GM23338 (cell line): ENCODE measurements around the gene RNF7. TPM values are rescaled to one million over a fixed set of nuclear protein-coding genes. Genes with fewer than 3 reads are reported as not detected.

Experiments
- CREB1 ChIP-seq: fragments of 250-450 bp; sonication (Bioruptor Pico); IDR thresholded peaks from 2 replicates; pipeline ENCODE4 v1.5.0; 2020; ENCODE audit warnings: low read depth, mild to moderate bottlenecking, moderate library complexity
- NANOG ChIP-seq: IDR thresholded peaks from 2 replicates; pipeline ENCODE4 v1.6.1; 2016; ENCODE audit warnings: antibody characterized with exemption, borderline replicate concordance
- ZNF114 ChIP-seq: fragments of 250-450 bp; sonication (Bioruptor Pico); IDR thresholded peaks from 2 replicates; pipeline ENCODE4 v1.5.0; 2020; ENCODE audit warnings: mild to moderate bottlenecking, moderate library complexity
- polyA plus RNA-seq: library from polyadenylated mRNA; unstranded; fragments of >200 nt; fragmentation: Nextera tagmentation; extraction: Ambion mirVana; gene quantifications from 2 replicates; pipeline ENCODE4 v1.2.1, GENCODE V29; 2016
- total RNA-seq: library from RNA; depleted of rRNA; stranded (reverse); fragments of >200 nt; shearing (Covaris generic); gene quantifications from 2 replicates; pipeline ENCODE4 v1.2.3, GENCODE V29; 2014
- TF ChIP-seq, protein P1 (sequence below): fragments of 250-450 bp; sonication (Bioruptor Pico); IDR thresholded peaks from 2 replicates; pipeline ENCODE4 v1.5.0; 2020; ENCODE audit warnings: mild to moderate bottlenecking, moderate library complexity
- TF ChIP-seq, protein P2 (sequence below), 2 experiments: fragments of 200-600 bp in 1 of 2; sonication (generic) in 1 of 2; conservative IDR thresholded peaks; 2 replicates each; pipeline versions ENCODE4 v1.5.1 to v1.6.1; 2016 to 2017; ENCODE audit warnings: antibody characterized with exemption in 2 of 2, low read depth in 2 of 2, mild to moderate bottlenecking in 2 of 2, moderate library complexity in 1 of 2
- TF ChIP-seq, protein P3 (sequence below): IDR thresholded peaks from 2 replicates; pipeline ENCODE4 v1.6.1; 2016; ENCODE audit warnings: antibody characterized with exemption

RNF7 gene
- total and polyA plus RNA-seq, 2 experiments from 2014 or later, result 156 to 254 TPM

DNA sequence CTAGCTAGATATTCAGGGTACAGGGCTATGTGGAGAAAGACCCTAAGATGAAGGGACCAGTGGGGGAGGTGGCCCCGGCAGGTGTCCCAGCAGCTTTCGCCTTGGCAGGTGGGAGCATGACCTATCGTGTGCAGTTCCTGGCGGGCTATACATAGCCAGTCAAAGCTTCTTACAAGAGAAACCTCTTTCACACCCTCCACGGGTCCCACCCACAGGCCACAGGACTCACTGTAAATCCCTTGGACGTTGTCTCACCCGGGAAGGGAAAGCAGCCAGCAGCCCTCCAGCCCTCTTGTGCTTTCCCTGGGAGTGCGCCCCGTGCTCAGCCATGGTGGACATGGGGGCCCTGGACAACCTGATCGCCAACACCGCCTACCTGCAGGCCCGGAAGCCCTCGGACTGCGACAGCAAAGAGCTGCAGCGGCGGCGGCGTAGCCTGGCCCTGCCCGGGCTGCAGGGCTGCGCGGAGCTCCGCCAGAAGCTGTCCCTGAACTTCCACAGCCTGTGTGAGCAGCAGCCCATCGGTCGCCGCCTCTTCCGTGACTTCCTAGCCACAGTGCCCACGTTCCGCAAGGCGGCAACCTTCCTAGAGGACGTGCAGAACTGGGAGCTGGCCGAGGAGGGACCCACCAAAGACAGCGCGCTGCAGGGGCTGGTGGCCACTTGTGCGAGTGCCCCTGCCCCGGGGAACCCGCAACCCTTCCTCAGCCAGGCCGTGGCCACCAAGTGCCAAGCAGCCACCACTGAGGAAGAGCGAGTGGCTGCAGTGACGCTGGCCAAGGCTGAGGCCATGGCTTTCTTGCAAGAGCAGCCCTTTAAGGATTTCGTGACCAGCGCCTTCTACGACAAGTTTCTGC, 40.1 kb downstream of the RNF7 start (continued):
- TF ChIP-seq, protein P1, sequence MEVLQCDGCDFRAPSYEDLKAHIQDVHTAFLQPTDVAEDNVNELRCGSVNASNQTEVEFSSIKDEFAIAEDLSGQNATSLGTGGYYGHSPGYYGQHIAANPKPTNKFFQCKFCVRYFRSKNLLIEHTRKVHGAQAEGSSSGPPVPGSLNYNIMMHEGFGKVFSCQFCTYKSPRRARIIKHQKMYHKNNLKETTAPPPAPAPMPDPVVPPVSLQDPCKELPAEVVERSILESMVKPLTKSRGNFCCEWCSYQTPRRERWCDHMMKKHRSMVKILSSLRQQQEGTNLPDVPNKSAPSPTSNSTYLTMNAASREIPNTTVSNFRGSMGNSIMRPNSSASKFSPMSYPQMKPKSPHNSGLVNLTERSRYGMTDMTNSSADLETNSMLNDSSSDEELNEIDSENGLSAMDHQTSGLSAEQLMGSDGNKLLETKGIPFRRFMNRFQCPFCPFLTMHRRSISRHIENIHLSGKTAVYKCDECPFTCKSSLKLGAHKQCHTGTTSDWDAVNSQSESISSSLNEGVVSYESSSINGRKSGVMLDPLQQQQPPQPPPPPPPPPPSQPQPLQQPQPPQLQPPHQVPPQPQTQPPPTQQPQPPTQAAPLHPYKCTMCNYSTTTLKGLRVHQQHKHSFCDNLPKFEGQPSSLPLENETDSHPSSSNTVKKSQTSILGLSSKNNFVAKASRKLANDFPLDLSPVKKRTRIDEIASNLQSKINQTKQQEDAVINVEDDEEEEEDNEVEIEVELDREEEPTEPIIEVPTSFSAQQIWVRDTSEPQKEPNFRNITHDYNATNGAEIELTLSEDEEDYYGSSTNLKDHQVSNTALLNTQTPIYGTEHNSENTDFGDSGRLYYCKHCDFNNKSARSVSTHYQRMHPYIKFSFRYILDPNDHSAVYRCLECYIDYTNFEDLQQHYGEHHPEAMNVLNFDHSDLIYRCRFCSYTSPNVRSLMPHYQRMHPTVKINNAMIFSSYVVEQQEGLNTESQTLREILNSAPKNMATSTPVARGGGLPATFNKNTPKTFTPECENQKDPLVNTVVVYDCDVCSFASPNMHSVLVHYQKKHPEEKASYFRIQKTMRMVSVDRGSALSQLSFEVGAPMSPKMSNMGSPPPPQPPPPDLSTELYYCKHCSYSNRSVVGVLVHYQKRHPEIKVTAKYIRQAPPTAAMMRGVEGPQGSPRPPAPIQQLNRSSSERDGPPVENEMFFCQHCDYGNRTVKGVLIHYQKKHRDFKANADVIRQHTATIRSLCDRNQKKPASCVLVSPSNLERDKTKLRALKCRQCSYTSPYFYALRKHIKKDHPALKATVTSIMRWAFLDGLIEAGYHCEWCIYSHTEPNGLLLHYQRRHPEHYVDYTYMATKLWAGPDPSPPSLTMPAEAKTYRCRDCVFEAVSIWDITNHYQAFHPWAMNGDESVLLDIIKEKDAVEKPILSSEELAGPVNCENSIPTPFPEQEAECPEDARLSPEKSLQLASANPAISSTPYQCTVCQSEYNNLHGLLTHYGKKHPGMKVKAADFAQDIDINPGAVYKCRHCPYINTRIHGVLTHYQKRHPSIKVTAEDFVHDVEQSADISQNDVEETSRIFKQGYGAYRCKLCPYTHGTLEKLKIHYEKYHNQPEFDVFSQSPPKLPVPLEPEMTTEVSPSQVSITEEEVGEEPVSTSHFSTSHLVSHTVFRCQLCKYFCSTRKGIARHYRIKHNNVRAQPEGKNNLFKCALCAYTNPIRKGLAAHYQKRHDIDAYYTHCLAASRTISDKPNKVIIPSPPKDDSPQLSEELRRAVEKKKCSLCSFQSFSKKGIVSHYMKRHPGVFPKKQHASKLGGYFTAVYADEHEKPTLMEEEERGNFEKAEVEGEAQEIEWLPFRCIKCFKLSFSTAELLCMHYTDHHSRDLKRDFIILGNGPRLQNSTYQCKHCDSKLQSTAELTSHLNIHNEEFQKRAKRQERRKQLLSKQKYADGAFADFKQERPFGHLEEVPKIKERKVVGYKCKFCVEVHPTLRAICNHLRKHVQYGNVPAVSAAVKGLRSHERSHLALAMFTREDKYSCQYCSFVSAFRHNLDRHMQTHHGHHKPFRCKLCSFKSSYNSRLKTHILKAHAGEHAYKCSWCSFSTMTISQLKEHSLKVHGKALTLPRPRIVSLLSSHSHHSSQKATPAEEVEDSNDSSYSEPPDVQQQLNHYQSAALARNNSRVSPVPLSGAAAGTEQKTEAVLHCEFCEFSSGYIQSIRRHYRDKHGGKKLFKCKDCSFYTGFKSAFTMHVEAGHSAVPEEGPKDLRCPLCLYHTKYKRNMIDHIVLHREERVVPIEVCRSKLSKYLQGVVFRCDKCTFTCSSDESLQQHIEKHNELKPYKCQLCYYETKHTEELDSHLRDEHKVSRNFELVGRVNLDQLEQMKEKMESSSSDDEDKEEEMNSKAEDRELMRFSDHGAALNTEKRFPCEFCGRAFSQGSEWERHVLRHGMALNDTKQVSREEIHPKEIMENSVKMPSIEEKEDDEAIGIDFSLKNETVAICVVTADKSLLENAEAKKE (CRISPR knock-in tag), result no peak
- TF ChIP-seq, protein P2, sequence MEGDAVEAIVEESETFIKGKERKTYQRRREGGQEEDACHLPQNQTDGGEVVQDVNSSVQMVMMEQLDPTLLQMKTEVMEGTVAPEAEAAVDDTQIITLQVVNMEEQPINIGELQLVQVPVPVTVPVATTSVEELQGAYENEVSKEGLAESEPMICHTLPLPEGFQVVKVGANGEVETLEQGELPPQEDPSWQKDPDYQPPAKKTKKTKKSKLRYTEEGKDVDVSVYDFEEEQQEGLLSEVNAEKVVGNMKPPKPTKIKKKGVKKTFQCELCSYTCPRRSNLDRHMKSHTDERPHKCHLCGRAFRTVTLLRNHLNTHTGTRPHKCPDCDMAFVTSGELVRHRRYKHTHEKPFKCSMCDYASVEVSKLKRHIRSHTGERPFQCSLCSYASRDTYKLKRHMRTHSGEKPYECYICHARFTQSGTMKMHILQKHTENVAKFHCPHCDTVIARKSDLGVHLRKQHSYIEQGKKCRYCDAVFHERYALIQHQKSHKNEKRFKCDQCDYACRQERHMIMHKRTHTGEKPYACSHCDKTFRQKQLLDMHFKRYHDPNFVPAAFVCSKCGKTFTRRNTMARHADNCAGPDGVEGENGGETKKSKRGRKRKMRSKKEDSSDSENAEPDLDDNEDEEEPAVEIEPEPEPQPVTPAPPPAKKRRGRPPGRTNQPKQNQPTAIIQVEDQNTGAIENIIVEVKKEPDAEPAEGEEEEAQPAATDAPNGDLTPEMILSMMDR (conservative IDR thresholded peaks at IDR 0.05; ENCODE audit: low read depth in 2 of 2), result no peak
- no peak for TF ChIP-seq NANOG
- TF ChIP-seq ZNF114 (CRISPR knock-in tag), result no peak
- TF ChIP-seq, protein P3, sequence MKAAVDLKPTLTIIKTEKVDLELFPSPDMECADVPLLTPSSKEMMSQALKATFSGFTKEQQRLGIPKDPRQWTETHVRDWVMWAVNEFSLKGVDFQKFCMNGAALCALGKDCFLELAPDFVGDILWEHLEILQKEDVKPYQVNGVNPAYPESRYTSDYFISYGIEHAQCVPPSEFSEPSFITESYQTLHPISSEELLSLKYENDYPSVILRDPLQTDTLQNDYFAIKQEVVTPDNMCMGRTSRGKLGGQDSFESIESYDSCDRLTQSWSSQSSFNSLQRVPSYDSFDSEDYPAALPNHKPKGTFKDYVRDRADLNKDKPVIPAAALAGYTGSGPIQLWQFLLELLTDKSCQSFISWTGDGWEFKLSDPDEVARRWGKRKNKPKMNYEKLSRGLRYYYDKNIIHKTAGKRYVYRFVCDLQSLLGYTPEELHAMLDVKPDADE, result no peak
- no peak for TF ChIP-seq CREB1
